Effector CD4-positive, alpha-beta T cell (primary cell): ENCODE data around the gene ARID4B.

ENCODE experiments used
- DNase-seq: peaks from one replicate; pipeline ENCODE4 v3.0.0-alpha.2; 2020

The ARID4B gene

GRCh38 chr1:235158680-235159079 lies 169.3 kb downstream of the ARID4B start:
- DNase-seq: no peak

GRCh38 chr1:235157150-235157549 lies 170.8 kb downstream of the ARID4B start:
- DNase-seq: no peak

- DNase-seq: no peak
Measured at GRCh38 chr1:235156740-235157139, 171.2 kb downstream of the ARID4B start.

- DNase-seq: no peak
Measured at GRCh38 chr1:235156265-235156664, 171.7 kb downstream of the ARID4B start.

GRCh38 chr1:235152235-235152634 lies 175.7 kb downstream of the ARID4B start:
- no peak for DNase-seq

- DNase-seq: no peak
Measured at GRCh38 chr1:235151033-235151432, 176.9 kb downstream of the ARID4B start.

GRCh38 chr1:235149824-235150223 lies 178.2 kb downstream of the ARID4B start:
- DNase-seq: no peak

- no peak for DNase-seq
Measured at GRCh38 chr1:235147269-235147668, 180.7 kb downstream of the ARID4B start.

- DNase-seq: no peak
Measured at GRCh38 chr1:235145639-235146038, 182.3 kb downstream of the ARID4B start.

- DNase-seq: no peak
Measured at GRCh38 chr1:235142991-235143390, 185.0 kb downstream of the ARID4B start.

GRCh38 chr1:235139315-235139714 lies 188.7 kb downstream of the ARID4B start:
- DNase-seq: no peak

GRCh38 chr1:235138821-235139220 lies 189.2 kb downstream of the ARID4B start:
- DNase-seq: no peak

- no peak for DNase-seq
Measured at GRCh38 chr1:235136111-235136510, 191.9 kb downstream of the ARID4B start.

GRCh38 chr1:235134171-235134570 lies 193.8 kb downstream of the ARID4B start:
- DNase-seq: no peak

GRCh38 chr1:235133086-235133485 lies 194.9 kb downstream of the ARID4B start:
- DNase-seq: no peak

- DNase-seq: no peak
Measured at GRCh38 chr1:235131961-235132360, 196.0 kb downstream of the ARID4B start.

- no peak for DNase-seq
Measured at GRCh38 chr1:235130766-235131270, 197.2 kb downstream of the ARID4B start.

- no peak for DNase-seq
Measured at GRCh38 chr1:235129774-235130570, 198.0 kb downstream of the ARID4B start.

- DNase-seq: peak; percentile 95
Measured at GRCh38 chr1:235128456-235129328, 199.3 kb downstream of the ARID4B start, which contains the start of gene TOMM20. TSS of gene TOMM20 (minus strand) at chr1:235128837. CDS start at chr1:235128715, 122 bp downstream.

- no peak for DNase-seq
Measured at GRCh38 chr1:235127732-235128455, 200.1 kb downstream of the ARID4B start.

GRCh38 chr1:235127203-235127602 lies 200.8 kb downstream of the ARID4B start:
- DNase-seq: no peak

GRCh38 chr1:235124665-235125064 lies 203.3 kb downstream of the ARID4B start:
- DNase-seq: no peak

- DNase-seq: no peak
Measured at GRCh38 chr1:235124111-235124510, 203.9 kb downstream of the ARID4B start.
